NB4 (cell line): Measurements from ENCODE around the gene CD44.

ENCODE experiments used
- POLR2A ChIP-seq: IDR thresholded peaks from 2 replicates; pipeline ENCODE4 v1.6.1; 2011; ENCODE audit warnings: mild to moderate bottlenecking; ENCODE audit not compliant: insufficient read length; ENCODE audit errors: extremely low read depth
- TF ChIP-seq, protein P1 (sequence below): IDR thresholded peaks from one replicate; pipeline ENCODE4 v1.5.1; 2012; ENCODE audit warnings: low read depth, low read length

DNA sequence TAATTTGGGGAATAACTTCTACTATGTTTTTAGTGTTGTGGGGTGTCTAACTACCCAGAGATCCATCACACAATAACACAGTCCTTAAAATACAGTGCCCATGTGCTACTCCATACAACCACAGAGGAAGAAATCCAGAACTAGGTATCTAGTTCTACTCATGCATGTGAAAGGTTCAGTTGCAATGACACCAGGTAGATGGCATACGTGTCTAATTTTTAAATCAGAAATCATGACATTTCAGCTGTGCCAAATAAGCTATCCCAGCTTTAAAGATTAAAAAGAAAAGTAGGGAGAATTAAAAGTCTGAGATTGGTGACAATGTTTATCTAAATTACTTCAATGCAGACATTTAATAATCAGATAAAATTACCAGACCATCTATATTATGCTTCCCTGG lies 122.2 kb downstream of the CD44 start:
- TF ChIP-seq, protein P1, sequence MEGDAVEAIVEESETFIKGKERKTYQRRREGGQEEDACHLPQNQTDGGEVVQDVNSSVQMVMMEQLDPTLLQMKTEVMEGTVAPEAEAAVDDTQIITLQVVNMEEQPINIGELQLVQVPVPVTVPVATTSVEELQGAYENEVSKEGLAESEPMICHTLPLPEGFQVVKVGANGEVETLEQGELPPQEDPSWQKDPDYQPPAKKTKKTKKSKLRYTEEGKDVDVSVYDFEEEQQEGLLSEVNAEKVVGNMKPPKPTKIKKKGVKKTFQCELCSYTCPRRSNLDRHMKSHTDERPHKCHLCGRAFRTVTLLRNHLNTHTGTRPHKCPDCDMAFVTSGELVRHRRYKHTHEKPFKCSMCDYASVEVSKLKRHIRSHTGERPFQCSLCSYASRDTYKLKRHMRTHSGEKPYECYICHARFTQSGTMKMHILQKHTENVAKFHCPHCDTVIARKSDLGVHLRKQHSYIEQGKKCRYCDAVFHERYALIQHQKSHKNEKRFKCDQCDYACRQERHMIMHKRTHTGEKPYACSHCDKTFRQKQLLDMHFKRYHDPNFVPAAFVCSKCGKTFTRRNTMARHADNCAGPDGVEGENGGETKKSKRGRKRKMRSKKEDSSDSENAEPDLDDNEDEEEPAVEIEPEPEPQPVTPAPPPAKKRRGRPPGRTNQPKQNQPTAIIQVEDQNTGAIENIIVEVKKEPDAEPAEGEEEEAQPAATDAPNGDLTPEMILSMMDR: no peak
- no peak for TF ChIP-seq POLR2A
